GM20431 (cell line): Measurements from ENCODE around the gene CNOT6L.
"Not testable (repeated sequence)": the region's sequence is repeated elsewhere in the genome, so short reads cannot be mapped to it uniquely, and the experiment has no call there.

Experiments used
- in situ Hi-C: fragments of 300-500 bp; cut with MseI, MboI; formaldehyde crosslinking; loops from one replicate; pipeline ENCODE4 v1.15.0; 2020; ENCODE audit warnings: low sequenced_read_pairs; ENCODE audit not compliant: unreplicated experiment

Gene CNOT6L

DNA sequence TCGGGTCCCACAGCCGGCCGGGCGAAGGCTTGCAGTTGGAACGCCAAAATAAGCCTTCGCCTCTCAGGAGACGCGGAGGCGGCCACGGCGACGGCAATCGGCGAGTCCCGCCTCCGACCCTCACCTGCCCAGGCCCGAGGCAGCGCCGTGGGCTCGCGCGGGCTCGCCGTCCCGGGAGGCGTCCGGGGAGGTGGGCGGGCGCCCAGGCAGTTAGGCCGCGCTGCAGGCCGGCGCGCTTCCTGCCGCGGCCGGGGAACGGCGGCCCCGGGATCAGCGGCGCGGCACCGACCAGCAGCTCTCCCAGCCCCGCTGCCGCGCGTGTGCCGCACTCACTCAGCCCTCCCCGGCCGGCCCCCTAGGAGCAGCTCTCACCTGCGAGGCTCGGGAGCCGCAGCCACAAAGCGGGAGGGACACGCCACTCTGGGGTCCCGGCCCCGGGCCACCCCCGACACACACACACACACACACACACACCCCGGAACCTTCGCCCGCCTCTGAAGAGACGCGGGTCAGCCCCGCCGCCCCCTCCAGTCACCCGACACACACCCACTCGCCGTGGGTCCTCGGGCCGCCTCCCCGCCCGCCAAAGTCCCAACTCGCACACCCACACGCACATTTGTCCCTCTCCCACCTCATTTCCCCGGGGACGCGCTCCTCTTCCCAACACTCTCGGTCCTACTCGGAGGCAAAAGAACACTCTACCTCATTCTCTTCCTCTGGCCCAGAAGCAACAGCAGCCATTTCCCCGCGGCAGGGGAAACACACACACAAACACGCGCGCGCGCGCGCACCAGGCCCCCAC lies at the start of gene CNOT6L:
CNOT6L (minus strand) TSS at position 767 of the 802 bp plus-strand sequence; CDS start at position 707, 60 bp downstream.
- in situ Hi-C loops, result no loop called here

DNA sequence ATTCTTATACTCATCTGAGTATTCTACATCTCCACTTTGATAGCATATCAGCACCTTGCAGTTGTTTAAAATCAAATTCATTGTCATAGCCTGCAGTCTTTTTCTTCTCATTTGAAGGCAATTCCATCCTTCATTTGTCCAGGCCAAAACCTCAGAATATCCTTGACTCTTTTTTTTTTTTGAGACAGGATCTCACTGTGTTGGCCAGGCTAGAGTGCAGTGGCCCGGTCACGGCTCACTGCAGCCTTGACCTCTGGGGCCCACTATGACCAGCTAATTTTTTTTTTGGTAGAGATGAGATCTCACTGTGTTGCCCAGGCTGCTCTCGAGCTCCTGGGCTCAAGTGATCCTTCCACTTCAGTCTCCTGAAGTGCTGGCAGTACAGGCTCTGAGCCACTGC lies 46.1 kb upstream of the CNOT6L start:
- in situ Hi-C loops, result no loop called here

DNA sequence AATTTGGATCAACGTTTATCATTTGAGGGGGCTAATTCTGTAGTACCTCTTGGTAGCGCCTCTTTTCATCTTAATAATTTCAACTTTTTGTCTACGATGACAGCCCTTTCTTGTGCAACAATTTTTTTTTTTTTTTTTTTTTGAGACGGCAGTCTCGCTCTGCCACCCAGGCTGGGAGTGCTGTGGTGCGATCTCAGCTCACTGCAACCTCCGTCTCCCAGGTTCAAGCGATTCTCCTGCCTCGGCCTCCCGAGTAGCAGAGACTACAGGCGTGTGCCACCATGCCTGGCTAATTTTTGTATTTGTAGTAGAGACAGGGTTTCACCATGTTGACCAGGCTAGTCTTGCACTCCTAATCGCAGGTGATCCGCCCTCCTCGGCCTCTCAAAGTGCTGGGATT lies 44.2 kb upstream of the CNOT6L start:
- in situ Hi-C loops, result not testable (repeated sequence)

DNA sequence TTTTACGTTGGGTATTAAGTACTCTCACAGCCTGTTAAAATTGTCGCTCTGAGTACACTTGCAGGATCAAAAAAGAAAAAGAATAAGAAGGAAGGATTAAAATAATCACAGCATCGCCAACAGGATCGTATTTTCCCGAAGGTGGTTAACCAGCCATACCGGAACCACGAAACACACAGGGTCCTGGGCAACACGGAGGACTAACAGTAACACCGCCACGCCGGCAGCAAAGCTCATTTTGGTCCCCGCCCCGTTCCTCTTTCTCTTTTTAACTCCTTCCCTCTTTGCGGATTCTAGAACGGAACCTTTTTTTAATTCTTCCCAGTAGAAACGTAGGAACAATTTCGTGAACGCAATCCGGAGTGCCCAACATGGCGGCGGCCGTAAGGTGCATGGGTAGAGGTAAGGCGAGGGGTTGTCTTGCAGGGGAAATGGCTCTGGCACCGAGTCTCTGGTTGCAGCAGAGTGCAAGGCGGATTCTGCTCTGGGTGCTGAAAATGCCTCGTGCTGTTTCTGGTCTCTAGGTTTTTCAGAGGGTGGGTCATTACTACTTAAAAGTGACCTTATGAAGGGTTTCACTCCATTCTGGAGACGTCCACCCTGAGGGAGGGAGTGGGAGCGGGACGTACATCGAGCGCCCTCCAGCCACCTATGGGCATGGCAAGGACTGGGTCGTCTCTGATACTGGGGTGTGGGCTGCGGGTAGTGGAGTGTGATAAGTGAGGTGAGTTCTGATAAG lies 43.5 kb upstream of the CNOT6L start, which contains the start of gene MRPL1:
MRPL1 (plus strand) TSS at position 353 of the 739 bp plus-strand sequence; CDS start at position 372, 19 bp downstream.
- in situ Hi-C loops, result no loop called here

DNA sequence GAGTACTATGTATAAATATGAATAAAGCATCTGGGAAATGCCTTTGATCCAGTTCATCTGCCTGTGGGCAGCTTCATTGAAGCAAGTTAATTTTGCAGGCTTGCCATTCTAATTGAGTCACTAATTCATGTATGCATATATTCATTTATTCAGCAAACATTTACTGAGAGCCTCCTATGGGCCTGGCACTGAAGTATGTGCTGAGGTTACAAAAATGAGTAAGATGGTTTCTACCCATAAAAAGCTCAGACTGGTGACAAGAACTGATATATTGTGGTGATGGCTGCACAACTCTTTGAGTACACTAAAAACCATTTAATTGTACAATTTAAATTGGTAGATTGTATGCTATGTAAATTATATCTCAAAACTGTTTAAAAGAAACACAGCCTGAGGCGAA lies 42.3 kb upstream of the CNOT6L start:
- in situ Hi-C loops, result no loop called here

DNA sequence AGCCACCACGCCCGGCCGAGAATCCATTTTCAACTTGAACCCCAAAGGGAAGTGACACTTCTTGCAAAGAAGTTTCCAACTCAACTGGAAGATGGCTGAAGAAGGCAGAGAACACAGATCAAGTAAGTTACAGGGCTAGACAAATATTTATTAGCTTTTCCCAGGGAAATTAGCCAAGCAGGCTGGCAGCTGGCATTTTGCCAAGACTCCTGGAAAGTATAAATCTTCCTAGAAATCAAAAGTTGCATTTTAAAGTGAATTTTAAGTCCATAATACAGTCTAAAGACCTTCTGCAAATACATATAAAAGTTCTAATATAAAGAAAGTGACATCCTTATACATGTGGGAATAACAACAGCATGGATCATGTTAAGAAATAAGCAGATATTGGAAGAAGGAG lies 40.1 kb upstream of the CNOT6L start:
- in situ Hi-C loops, result no loop called here

DNA sequence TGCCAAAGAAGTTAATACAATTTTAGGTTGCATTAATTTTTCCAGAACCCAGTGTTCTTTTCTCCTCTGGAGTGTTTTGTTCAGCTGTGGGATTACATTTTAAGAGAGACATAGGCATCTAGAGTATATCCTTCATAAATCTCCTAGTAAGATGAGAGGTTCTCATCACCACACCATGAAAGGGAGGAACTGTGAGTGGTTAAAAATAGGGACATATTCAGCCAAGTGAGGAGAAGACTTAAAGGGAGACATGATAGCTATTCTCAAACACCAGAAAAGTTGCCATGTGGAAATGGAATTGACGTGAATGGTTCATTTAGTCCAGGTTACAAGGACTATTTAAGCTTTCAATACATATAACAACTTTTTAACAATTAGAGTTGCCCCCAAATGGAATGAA lies 37.0 kb upstream of the CNOT6L start:
- in situ Hi-C loops, result no loop called here

DNA sequence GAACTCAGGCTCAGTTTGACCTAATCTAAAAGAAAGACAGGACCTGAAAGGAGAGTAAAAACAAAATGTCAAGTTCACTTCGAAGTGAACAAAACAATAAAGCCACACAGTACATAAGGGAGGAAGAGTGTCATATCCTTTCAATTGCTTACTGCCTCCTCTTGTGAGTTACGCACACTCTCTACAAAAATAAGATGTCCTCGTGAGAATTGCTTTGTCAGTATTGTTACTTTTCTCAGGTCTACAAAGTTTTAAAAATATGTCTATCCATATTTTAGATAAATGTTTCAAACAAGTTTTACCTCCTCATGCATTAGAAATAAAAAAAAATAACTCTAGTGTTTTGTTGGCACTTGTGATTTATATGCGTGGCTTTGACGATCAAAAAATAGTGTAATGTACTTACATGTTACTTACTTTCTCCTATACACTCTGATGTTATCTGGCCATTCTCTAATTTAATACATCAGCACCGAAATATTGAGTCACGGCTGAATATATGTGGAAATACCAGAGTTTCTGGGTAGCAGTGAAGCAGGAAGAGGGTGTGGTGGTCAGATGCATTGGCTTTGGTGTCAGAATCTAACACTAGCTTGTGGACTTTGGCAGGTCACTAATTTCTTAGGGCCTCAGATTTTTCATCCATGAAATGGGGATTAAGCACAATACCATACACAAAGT lies 35.4 kb upstream of the CNOT6L start:
- in situ Hi-C loops, result no loop called here

DNA sequence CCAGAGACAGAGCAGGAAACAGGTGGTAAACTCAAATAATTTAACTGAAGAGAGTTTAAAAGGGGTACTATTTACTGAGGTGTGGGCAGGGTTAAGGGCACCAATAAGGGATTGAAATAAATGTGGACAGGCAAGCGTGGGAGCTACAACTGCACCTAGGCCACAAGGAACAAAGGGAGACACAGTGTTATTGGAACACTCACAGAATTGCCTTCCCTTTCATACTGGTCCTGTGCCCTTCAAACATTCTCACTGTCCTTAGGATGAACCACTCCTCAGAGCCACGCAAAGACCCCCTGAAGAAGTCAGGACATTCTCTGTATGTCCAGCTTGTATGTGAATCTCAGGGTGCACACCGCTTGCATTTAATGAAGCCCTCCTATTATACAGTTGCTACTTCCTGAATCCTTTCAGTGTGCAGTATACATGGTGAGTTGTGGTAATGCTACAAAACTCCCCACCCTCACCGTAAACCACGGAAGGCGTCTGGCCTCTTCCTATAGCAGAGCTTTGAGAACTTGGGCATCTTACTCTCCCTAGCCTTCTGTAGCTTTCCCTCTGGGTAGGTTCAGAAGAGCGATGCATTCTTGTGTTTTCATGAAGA lies 33.8 kb upstream of the CNOT6L start:
- in situ Hi-C loops, result no loop called here

DNA sequence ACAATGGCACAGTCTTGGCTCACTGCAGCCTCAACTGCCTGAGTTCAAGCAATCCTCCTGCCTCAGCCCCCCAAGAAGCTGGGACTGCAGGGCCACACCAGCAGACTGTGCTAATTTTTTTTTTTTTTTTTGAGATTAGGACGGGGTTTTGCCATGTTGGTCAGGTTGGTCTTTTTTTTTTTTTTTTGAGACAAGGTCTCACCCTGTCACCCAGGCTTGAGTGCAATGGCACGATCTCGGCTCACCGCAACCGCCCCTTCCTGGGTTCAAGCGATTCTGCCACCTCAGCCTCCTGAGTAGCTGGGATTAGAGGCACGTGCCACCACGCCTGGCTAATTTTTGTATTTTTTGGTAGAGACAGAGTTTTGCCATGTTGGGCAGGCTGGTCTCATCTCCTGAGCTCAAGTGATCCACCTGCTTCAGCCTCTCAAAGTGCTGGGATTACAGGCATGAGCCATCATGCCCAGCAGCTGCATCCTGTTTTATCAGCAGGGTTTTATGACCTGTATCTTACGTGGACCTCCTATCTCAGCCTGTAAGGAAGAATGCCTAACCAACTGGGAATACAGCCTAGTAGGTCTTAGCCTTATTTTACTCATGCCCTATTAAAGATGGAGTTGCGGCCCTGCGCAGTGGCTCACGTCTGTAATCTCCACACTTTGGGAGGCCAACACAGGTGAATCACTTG lies 30.3 kb upstream of the CNOT6L start:
- in situ Hi-C loops, result no loop called here

DNA sequence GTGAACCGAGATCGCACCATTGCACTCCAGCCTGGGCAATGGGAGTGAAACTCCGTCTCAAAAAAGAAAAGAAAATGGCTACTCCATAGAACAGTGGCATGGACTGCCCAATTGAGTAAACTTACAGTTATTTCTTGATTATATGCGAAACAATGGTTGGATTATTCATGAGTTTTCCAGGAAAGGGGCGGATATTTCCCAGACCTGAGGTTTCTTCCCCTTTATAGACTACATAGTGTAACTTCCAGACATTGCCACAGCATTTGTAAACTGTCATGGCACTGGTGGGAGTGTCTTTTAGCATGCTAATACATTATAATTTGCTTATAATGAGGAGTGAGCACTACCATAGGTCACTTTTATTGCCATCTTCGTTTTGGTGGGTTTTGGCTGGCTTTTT lies 29.3 kb upstream of the CNOT6L start:
- in situ Hi-C loops, result no loop called here

DNA sequence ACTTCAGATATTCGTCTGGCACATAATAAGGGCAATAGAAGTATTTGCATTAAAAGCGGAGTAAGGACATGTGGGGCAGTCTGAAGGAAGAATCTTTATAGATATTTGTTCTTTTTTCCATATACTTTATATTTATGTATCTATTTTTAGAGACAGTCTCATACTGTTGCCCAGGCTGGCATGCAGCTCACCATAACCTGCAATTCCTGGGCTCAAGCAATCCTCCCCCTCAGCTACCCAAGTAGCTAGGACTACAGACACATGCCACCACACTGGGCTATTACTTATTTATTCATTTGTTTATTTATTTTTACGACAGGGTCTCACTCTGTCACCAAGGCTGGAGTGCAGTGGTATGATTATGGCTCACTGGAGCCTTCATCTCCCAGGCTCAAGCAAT lies 26.8 kb upstream of the CNOT6L start:
- in situ Hi-C loops, result no loop called here

DNA sequence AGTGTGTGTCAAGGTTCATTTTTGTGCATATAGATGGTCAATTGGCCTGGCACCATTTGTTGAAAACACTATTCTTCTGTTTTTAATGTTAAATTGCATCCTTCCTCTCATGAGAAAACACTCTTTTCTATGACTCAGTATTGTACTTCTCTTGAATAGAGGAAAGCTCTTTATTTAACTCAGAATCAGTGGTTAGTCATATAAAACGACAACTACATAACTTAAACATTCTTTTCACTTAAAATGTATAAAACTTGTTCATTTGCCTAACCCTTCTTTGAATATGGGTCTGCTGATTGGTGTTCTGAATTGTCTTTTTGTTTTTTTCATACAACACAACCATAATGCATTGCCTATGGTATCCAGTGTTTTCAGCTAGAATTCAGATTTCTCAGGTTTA lies 26.2 kb upstream of the CNOT6L start:
- in situ Hi-C loops, result no loop called here

DNA sequence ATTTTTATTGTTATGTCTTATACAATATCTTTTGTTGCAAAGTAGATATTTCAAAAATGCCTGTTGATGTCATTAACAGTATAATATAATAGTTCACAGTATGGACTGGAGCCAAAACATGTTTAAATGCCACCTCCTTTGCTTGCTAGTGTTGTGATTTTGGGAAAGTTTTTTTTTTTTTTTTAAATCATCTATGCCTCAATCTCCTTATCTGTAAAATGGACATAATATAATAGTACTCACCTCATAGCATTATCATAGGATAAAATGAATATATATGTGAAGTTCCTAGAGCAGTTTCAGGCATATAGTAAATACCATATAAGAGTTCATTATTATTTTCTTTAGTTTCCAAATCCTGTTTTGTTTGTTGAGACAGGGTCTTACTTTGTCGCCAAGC lies 25.2 kb upstream of the CNOT6L start:
- in situ Hi-C loops, result no loop called here

DNA sequence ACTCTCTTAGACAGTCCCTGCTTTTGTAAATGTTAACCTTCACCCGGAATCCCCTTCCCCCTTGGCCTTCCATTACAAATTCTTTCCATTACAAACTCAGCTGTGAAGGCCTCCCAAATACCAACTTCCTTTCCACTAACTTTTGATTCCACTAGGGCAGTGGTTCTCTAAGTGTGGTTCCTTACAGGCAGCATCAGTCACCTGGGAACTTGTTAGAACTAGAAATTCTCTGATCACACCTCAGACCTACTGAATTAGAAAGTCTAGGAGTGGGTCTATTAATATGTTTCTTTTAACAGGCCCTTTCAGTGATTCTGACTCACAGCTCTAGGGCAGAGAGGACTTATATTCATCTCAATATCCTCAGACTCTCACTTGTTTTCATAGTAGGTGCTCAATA lies 24.5 kb upstream of the CNOT6L start:
- in situ Hi-C loops, result no loop called here

DNA sequence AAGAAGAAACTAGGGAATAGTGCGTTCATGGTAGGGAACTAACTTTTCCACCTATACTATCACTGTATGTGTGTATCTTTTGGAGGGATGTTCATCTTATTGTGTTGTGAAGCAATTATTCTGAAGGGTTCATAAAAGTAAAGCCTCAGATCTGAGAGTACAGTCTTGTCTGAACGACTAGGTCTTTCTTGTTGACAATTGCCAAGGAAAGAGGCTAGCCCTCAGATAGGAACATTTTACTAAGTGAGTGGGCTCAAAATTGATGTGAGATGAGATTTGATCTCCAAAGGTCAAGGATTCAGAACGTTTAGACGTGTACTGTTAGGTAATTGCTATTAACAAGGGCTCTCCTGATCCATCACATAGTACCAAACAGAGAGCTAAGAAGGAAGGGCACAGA lies 15.2 kb upstream of the CNOT6L start:
- in situ Hi-C loops, result no loop called here

DNA sequence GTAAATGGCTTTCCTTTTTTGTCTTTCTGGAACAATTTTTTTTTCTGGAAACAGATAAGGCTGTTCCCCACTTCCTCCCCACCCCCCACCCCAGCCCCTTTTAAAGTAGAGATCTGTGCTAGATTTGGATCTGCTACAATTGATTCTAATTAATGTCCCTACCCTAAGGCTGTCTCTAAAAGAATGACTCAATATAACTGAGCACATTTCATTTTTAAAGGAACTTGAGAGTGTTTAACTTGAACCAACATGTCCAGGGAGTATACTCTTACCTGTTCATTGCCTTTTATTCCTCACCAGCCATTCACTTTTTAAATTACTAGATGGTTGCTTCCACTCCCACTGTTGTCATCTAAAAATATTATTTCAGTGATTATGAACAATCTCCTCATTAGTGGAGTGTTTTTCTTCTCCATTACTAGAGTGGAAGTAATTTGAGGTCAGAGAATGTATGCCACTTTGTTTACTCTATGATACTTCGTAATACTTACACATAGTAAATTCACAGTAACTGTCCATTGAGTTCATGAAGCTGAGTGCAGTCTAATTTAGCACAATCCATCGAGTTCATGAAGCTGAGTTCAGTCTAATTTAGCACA lies 14.1 kb upstream of the CNOT6L start:
- in situ Hi-C loops, result no loop called here

DNA sequence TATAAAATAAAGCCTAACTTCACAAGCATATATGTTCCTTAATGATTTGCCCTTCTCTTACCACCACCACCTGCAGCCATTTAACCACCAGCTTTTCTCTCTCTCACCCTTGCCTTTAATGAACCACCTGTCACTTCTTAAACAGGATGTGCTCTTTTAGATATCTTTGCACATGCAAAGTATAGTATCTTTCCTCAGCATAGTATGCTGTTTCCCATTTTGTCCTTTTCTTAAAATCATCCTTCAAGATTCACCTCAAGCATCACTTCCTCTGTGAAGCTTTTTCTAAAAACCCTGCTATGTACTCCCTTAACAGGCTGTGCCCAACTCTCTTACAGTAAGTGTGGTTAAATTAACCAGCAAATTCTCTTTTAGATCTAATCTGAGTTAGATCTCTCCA lies 8.2 kb upstream of the CNOT6L start:
- in situ Hi-C loops, result no loop called here

DNA sequence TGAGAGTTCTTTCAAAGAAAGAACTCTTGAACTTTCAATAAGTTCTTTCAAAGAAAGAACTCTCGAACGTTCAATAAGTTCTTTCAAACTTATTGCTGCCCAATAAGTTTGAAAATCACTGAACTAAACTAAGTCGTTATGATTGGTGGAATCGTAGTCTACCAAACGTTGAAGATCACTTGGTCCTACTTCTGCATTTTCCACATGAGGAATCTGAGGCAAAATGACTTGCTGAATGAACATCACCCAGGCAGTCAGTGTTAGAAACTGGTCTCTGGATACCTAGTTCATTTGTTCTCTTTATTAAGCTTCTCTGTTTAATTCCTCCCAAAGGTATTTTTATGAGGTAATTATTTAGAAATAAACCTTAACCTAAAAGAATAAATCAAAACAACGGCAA lies 7.1 kb upstream of the CNOT6L start:
- in situ Hi-C loops, result no loop called here

DNA sequence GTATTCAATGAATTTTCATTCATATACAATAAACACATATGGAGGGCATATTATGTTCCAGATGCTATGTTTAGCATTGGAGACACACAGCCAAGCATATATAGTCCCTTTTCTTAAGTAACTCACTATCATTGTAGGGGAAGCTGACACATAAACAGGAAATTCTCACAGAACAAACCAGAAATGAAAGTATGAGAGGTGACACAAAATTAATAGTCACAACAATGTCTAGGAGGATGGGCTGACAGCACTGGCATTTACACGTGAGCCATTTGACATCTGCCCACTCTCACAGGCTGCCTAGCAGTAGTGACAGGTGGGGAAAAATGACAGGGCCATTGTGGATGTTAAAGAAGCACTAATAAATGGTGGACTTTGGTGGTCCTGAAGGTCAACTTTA lies 2.6 kb upstream of the CNOT6L start:
- in situ Hi-C loops, result no loop called here
